Activated naive CD8-positive, alpha-beta T cell treated with anti-CD3 and anti-CD28 coated beads for 36 hours (primary cell): ENCODE measurements around the gene FAM32A. TPM values are rescaled to one million over a fixed set of nuclear protein-coding genes. Genes with fewer than 3 reads are reported as not detected.

Experiments
- DNase-seq: peaks from one replicate; pipeline ENCODE4 v3.0.0; 2021
- H3K27ac Mint-ChIP-seq: one replicate; pipeline ENCODE4 v1.8.0; 2022; ENCODE audit warnings: mild to moderate bottlenecking, moderate library complexity, mixed read lengths
- H3K27me3 Mint-ChIP-seq: one replicate; pipeline ENCODE4 v1.8.0; 2022; ENCODE audit warnings: mild to moderate bottlenecking, mixed read lengths
- H3K36me3 Mint-ChIP-seq: one replicate; pipeline ENCODE4 v1.8.0; 2021; ENCODE audit warnings: mild to moderate bottlenecking, mixed read lengths
- H3K4me1 Mint-ChIP-seq: one replicate; pipeline ENCODE4 v1.8.0; 2021; ENCODE audit warnings: mixed read lengths
- H3K4me3 Mint-ChIP-seq: one replicate; pipeline ENCODE4 v1.8.0; 2022; ENCODE audit warnings: mild to moderate bottlenecking, moderate library complexity, mixed read lengths
- H3K9me3 Mint-ChIP-seq: one replicate; pipeline ENCODE4 v1.8.0; 2022; ENCODE audit warnings: mixed read lengths
- total RNA-seq, 2 experiments: library from RNA; stranded (reverse); gene quantifications; one replicate each; pipeline ENCODE4 v1.2.3, GENCODE V29; 2021

FAM32A gene
- total RNA-seq, 2 experiments from 2014 or later = 65.0 to 66.3 TPM

DNA sequence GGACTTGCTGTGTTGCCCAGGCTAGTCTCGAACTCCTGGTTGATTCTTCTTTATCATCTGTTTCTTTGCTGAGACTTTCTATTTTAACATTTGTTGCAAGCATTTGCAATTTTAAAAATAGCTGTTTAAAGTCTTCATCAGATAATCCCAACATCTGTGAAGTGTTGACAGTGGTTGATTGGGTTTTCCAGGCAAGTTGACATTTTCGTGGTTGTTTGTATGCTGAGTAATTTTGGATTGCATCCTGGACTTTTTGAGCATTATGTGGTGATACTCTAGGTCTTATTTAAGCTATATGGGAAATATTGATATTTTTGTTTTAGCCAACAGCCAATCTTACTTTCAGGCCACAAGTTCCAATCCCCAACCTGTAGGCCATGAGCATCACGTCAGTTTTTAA, 37.6 kb downstream of the FAM32A start:
- peaks cover 13% of the 10 kb centered on the region for H3K4me1 Mint-ChIP-seq
- H3K27ac Mint-ChIP-seq = no peak overlapping the region
- DNase-seq = no peak
- H3K27me3 Mint-ChIP-seq = no peaks in the 10 kb centered on the region
- H3K4me3 Mint-ChIP-seq = no peak overlapping the region
- peaks cover 57% of the 10 kb centered on the region for H3K36me3 Mint-ChIP-seq
- H3K9me3 Mint-ChIP-seq = peaks cover 24% of the 10 kb centered on the region

DNA sequence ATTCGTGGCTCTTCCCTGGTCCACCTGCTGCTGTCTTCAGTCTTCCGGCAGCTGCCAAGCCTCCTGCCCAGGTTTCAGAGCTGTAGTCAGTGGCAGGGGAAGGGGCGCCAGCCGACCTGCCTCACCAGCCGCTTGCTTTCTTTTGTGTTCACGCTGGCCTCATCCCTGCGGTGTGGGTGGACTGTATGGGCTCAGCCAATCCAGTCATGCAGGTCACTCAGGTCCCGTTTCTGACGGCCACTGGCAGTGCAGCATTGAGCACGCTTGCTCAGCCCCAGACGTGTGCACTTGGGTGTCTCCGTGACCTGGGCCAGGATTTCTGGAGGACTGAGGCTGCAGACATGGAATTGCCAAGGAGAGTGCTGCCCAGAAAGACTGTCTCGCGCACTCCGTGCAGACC, 38.5 kb downstream of the FAM32A start:
- Mint-ChIP-seq H3K9me3 (peaks cover 24% of the 10 kb centered on the region), H3K4me3 (no peak overlapping the region), H3K27ac (no peak overlapping the region), H3K4me1 (peaks cover 4% of the 10 kb centered on the region), H3K36me3 (peaks cover 51% of the 10 kb centered on the region), H3K27me3 (no peaks in the 10 kb centered on the region)
- DNase-seq = no peak

DNA sequence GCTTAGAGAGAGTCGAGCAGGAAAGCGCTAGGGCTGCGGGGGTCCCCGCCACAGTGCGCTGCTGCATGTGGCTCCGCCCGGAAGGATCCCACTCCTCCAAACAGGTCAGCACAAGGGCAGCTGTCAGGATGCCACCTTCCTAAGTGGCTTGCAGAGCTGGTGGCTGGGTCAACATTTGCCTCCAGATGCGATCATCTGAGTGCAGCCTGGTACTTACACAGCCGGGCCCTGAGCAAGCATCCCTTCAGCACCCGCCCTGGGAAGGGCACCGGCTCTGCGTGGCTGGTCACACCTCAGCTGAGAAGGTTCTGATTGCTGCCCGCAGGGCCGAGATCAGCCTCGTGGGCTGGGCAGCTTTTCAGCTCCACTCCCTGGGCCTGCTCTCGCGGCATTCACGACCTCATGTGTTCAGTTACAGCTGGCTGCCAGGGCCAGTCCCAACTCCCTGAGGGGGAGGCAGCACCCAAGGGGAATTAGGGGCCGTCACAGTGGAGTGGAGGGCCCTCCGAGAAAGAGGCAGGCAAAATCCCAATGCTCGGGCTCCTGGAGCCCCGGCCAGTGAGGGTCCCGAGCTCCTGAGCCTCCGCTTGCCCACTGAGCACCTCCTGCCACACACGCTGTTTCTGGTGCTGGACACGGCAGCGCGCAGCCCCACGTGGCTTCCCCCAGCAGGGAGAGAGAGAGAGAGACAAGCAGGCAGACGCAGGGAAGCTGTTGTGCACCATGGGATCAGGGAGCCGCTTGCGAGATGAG, 39.3 kb downstream of the FAM32A start:
- Mint-ChIP-seq H3K4me3 (no peak overlapping the region), H3K36me3 (peaks cover 46% of the 10 kb centered on the region), H3K27me3 (no peaks in the 10 kb centered on the region), H3K9me3 (peaks cover 20% of the 10 kb centered on the region), H3K4me1 (no peaks in the 10 kb centered on the region), H3K27ac (no peak overlapping the region)
- DNase-seq = no peak

DNA sequence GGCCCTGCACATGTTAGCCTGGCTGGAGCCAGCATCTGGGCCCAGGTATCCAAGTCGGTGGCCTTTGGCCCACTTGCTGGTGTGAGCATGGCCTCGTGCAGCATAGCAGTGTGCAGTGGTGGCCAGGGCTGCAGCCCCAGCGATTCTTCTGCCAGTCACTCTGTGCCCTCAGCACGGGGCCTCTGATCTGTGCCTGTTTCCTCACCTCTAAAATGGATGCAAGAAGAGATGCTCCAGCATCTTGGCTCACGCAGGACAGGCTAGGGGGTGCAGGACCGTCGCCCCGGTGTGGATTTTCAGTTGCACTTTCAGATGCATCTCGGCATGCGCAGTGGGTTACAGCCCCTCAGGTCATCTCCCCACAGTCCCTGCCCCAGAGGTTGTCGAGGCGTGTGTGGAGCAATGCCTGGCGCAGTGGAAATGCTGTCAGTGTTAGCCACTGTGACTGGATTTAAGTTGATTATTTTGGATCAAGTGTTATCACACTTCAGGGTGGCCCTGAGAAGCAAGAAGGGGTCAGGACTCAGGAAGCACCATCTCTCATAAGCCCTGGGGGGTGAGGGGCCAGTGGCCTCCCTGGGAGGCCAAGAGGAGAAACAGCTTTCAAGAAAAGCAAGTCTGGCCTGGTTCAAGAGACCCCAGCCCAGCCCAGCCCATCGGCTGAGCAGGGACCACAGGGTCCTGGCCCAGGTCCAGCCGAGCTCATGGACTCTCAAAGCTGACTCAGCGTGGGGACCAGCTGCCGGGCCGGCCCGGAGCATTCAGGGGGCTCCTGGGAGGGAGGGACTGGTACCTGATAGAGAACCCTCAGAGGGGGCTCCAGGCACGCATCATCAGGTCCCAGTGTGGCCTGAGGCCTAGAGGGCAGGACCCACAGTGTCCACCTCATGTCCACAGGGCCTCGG, 40.3 kb downstream of the FAM32A start:
- H3K36me3 Mint-ChIP-seq = peaks cover 38% of the 10 kb centered on the region
- DNase-seq = no peak
- H3K4me1 Mint-ChIP-seq = no peaks in the 10 kb centered on the region
- peaks cover 15% of the 10 kb centered on the region for H3K9me3 Mint-ChIP-seq
- no peaks in the 10 kb centered on the region for H3K27me3 Mint-ChIP-seq
- H3K4me3 Mint-ChIP-seq = no peak overlapping the region
- H3K27ac Mint-ChIP-seq = no peak overlapping the region

DNA sequence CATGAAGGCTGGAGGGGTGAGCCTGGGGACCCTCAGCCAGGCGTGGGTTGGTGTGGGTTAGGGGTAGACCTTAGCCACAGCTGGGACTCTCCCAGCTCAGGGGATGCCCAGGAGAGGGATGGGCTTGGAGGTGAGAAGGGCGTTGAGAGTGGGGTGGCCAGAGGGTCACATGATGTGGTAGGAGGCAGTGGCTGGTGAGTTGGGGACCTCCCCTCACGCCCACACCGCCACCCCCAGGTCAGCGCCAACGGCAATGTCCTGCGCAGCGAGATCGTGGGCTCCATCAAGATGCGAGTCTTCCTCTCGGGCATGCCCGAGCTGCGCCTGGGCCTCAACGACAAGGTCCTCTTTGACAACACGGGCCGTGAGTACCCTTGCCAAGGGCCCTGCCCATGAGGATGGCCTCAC, 41.0 kb downstream of the FAM32A start:
- no peaks in the 10 kb centered on the region for H3K4me1 Mint-ChIP-seq
- no peak overlapping the region for H3K27ac Mint-ChIP-seq
- H3K4me3 Mint-ChIP-seq = no peak overlapping the region
- peaks cover 32% of the 10 kb centered on the region for H3K36me3 Mint-ChIP-seq
- peaks cover 9% of the 10 kb centered on the region for H3K9me3 Mint-ChIP-seq
- H3K27me3 Mint-ChIP-seq = no peaks in the 10 kb centered on the region
- no peak for DNase-seq

DNA sequence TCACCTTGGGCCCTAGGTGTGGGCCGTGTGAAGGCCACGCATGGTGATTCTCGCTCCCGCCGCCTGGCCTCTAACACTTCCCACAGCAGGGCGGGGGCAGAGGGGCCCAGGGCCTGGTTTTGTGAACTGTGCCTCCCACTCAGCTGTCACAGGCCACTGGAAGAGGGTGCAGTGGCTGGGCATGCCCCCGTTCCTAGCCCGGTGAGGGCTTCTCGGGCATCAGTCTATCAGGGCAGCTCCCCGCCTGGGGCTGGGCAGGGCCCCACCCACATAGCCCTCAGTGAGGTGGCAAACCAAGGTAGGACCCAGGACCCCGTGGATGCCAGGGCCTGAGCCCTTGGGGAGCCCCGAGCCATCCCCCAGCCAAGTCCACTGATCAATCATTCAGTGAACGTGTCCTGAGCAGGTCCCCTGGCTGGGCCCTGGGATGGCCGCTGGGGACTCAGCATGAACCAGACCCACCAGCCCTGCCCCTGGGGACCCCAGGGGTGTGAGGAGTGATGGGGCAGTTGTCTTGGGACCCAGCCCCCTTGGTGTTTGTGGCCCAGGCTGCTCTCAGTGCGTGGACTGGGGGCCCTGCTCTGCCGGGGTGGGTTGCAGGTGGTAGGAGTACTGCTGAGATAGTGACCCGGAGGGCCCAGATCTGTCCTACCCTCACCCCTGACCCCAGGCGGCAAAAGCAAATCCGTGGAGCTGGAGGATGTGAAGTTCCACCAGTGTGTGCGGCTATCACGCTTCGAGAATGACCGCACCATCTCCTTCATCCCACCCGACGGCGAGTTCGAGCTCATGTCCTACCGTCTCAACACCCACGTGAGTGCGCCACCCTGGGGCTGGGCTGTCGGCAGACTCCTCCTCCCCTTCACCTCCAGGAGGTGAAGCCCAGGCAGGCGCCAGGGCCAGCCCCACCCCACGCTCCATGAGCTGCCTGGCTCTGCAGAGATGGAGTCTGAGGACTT, 41.9 kb downstream of the FAM32A start:
- peaks cover 24% of the 10 kb centered on the region for H3K36me3 Mint-ChIP-seq

DNA sequence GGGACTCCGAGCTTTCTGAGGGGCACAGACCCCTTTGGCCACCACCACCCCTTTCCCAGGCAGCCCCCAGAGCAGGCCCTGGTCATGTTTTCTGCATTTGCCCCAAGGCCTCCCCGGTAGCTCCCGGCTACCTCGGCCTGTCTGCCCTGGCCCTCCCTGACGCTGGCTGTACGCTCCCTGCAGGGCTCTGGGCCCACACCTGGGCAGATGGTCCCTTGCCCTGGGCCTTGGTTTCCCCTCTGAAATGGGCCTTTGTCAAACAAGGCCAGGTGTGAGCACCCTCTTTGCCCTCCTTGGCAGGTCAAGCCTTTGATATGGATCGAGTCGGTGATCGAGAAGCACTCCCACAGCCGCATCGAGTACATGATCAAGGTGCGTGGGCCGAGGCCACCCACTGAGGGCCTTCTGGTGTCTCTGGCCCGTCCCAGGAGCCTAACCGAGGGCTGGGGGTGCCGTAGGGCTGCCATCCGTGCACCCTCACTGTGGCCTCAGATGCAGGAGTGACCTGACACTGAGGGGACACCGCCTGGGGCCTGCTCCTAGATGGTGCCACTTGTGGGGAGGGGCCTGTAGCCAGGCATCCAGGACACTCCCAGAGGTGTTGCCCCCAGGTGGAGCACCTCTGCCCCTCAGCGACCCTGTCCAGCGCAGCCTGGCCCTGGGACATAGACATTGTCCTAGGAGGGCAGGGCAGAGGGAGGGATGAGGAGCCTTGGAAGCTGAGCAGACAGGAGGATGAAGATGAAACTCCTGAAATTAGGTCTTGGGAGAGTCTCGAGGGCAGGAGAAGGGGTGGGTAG, 42.8 kb downstream of the FAM32A start:
- H3K36me3 Mint-ChIP-seq = peaks cover 18% of the 10 kb centered on the region

More for the DNA sequence above, 41.9 kb downstream of the FAM32A start:
- Mint-ChIP-seq H3K9me3 (peaks cover 5% of the 10 kb centered on the region), H3K4me3 (no peak overlapping the region), H3K4me1 (no peaks in the 10 kb centered on the region), H3K27ac (no peak overlapping the region), H3K27me3 (no peaks in the 10 kb centered on the region)
- DNase-seq = no peak

DNA sequence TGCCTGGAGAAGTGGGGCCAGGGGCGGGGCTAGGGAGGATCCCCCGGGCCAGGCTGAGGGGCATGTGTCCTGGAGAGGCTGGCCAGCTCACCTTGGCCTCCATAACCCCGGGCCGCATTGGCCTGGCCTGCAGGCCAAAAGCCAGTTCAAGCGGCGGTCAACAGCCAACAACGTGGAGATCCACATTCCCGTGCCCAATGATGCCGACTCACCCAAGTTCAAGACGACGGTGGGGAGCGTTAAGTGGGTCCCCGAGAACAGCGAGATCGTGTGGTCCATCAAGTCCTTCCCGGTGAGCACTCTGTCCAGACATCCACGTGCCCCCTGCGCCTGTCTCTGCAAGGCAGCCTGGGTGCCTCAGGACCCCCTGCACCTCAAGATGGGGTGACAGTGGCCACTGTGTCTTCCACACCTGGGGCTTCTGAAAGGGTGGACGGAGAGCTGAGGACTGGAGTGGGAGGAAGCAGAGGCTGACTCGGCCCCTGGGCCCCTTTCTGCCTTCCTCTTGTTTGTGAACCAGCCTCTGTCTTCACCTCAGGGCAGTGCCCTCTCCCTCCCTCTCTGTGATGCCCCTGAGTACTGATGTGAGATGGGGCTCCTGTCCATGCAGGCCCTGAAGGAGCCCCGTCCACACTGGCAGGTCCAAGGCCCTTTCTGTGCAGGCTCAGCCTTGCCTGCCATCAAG, 43.6 kb downstream of the FAM32A start:
- Mint-ChIP-seq H3K9me3 (no peaks in the 10 kb centered on the region), H3K27me3 (no peaks in the 10 kb centered on the region), H3K36me3 (peaks cover 13% of the 10 kb centered on the region), H3K4me3 (no peak overlapping the region), H3K27ac (no peak overlapping the region), H3K4me1 (peaks cover 5% of the 10 kb centered on the region)
- DNase-seq = no peak

More for the DNA sequence above, 42.8 kb downstream of the FAM32A start:
- DNase-seq = no peak
- no peak overlapping the region for H3K4me3 Mint-ChIP-seq
- no peaks in the 10 kb centered on the region for H3K27me3 Mint-ChIP-seq
- H3K9me3 Mint-ChIP-seq = no peaks in the 10 kb centered on the region
- no peak overlapping the region for H3K27ac Mint-ChIP-seq
- H3K4me1 Mint-ChIP-seq = no peaks in the 10 kb centered on the region

DNA sequence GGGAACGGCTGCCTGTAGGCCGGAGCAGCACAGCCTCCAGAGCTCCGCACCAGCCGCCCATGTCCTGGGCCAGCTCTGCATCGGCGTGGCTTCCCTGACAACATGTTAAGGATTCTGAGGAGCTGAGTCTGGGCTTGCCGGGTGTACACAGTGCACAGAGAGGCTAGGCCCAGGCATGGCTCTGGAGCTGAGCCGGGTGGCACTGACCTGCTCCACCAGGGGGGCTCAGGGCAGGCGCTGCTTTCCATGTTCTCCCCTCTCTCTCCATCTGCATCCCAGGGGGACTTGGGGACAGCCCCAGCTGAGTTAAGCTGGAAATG, 44.1 kb downstream of the FAM32A start:
- Mint-ChIP-seq H3K27ac (peak overlapping the region; percentile 4), H3K9me3 (no peaks in the 10 kb centered on the region), H3K27me3 (no peaks in the 10 kb centered on the region), H3K4me1 (peaks cover 8% of the 10 kb centered on the region), H3K36me3 (peaks cover 13% of the 10 kb centered on the region), H3K4me3 (no peak overlapping the region)
- DNase-seq = no peak

DNA sequence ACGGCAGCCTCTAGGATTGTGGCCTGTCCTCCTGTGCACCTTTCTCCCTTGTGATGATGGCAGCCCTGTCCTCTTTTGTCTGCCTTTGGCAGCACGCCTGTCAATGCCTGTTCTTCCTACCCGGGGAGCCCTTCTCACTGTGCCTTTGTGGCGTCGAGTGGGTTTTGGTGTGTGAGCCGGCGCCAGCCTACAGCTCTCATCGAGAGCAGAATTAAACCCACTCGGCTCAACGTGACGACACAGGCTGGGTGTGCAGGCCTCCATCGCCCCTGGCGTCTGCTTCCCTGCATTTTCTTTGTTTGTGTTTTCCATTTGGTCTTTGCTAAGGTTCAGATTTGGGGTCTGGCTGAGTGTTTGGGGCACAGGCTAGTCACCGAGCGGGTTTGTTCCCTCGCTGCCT, 46.9 kb downstream of the FAM32A start:
- Mint-ChIP-seq H3K4me3 (no peak overlapping the region), H3K27me3 (no peaks in the 10 kb centered on the region), H3K9me3 (peaks cover 11% of the 10 kb centered on the region), H3K36me3 (peaks cover 40% of the 10 kb centered on the region), H3K27ac (no peak overlapping the region), H3K4me1 (peaks cover 23% of the 10 kb centered on the region)
- DNase-seq = no peak

DNA sequence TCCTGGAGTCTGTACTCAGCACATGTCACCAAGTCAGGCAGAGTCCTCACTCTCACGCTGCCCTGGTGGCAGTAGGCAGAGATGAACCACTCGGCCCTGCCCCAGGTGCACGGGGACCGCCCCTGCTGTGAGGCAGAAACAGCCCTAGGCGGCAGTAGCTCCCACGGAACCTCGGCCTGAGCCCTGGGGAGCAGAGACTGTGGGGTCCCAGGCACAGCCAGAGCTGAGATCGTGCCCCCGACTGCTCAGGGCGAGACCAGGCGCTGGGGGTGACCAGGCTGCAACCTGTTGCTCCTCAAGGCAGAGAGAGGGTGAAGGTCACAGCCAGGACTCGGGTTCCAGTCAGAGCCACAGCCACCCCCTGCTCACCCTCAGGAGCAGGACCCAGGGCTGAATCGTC, 47.4 kb downstream of the FAM32A start:
- Mint-ChIP-seq H3K4me1 (peaks cover 23% of the 10 kb centered on the region), H3K27ac (no peak overlapping the region), H3K36me3 (peaks cover 44% of the 10 kb centered on the region), H3K27me3 (no peaks in the 10 kb centered on the region), H3K9me3 (peaks cover 11% of the 10 kb centered on the region), H3K4me3 (no peak overlapping the region)
- DNase-seq = no peak

DNA sequence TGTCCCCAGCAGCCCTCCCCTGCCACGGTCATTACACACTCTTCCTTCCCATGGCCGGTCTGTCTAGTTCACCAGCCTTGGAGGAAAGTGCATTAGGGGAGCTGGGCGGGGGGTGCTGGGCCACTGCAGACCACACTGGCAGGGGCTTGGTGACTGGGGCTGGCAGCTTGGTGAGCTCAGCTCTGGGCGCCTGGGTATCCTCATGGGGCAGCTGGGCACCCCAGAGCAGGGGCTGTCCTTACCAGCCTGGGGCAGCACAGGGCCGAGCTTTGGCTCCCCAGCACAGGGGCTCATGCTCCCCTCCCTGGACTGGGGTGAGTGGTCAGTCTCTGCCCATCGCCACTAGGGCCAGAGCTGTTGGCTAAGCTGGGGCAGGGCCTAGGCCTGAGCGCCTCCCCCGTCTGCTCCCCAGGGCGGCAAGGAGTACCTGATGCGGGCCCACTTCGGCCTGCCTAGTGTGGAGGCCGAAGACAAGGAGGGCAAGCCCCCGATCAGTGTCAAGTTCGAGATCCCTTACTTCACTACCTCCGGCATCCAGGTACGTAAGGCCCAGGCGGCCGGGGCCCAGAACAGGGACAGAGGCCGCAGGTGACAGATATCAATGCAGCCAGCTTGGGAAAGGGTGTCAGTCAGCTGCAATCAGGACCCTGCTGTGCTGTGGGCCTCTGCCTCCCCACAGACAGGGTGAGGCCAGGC, 48.0 kb downstream of the FAM32A start:
- peaks cover 28% of the 10 kb centered on the region for H3K4me1 Mint-ChIP-seq
- H3K9me3 Mint-ChIP-seq = peaks cover 11% of the 10 kb centered on the region
- DNase-seq = no peak
- H3K27me3 Mint-ChIP-seq = no peaks in the 10 kb centered on the region
- peaks cover 49% of the 10 kb centered on the region for H3K36me3 Mint-ChIP-seq
- H3K4me3 Mint-ChIP-seq = no peak overlapping the region
- H3K27ac Mint-ChIP-seq = peak overlapping the region; percentile 70

DNA sequence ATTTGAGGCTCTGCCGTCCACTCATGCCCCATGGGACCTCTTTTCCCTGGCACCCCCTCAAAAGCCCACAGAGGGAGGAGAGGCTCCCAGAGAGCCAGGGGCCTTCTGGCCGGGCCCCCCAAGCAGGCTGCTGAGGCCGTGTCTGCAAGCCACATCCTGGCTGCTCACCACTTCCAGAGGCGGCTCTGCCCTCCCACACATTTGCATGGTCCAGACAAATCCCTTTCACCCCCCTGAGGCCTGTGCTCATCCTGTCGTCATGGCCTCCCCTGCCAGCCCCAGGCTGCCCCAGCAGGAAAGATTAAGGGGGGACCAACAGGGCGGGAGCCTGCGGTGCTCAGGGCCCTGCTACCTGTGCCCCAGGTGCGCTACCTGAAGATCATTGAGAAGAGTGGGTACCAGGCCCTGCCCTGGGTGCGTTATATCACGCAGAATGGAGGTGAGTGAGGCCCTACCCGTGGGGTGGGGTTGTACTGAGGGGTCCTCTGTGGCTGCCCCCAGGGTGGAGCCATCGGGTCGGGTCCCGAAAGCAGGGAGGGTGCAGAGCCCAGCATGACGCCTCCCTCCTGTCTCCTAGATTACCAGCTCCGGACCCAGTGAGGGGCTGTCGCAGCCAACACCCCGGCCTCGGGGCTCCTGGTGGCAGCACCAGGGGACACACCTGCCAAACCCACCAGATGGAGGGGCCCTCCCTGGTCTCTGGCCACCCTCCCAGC, 48.8 kb downstream of the FAM32A start:
- Mint-ChIP-seq H3K27me3 (no peaks in the 10 kb centered on the region), H3K36me3 (peaks cover 48% of the 10 kb centered on the region), H3K9me3 (peaks cover 11% of the 10 kb centered on the region), H3K4me1 (peaks cover 35% of the 10 kb centered on the region), H3K4me3 (no peak overlapping the region), H3K27ac (peak overlapping the region; percentile 70)
- DNase-seq = no peak
